Heart left ventricle (tissue), 16 donors: ENCODE measurements around the gene MLC1. TPM values are rescaled to one million over a fixed set of nuclear protein-coding genes. Genes with fewer than 3 reads are reported as not detected.

Experiments
- ATAC-seq, 4 donors: fragments of 200-7000 bp; cut with Tn5 transposase; one replicate each; pipeline ENCODE4 v1.9.1; 2020 to 2022; ENCODE audit warnings: moderate library complexity in 4 of 4, mild to moderate bottlenecking in 3 of 4, moderate number of reproducible peaks in 1 of 4
- DNase-seq, 5 donors: peaks; one replicate each; pipeline ENCODE4 v3.0.0-alpha.2; 2020
- H3K27ac ChIP-seq, 12 donors: fragments of 200-600 bp; sonication (generic) in 4 of 12; one replicate each; pipeline versions ENCODE4 v1.5.0 to v1.8.0; 2016 to 2022; ENCODE audit warnings: mild to moderate bottlenecking in 2 of 12
- H3K27me3 ChIP-seq, 9 donors: fragments of 200-600 bp; sonication (generic) in 2 of 9; one replicate each; pipeline versions ENCODE4 v1.5.1 to v1.8.0; 2016 to 2022; ENCODE audit warnings: mild to moderate bottlenecking in 3 of 9
- H3K36me3 ChIP-seq, 9 donors: fragments of 200-600 bp; sonication (generic) in 2 of 9; one replicate each; pipeline versions ENCODE4 v1.5.0 to v1.8.0; 2018 to 2022; ENCODE audit warnings: mild to moderate bottlenecking in 2 of 9
- H3K4me1 ChIP-seq, 12 donors: fragments of 200-600 bp; sonication (generic) in 4 of 12; one replicate each; pipeline versions ENCODE4 v1.5.0 to v1.8.0; 2016 to 2022; ENCODE audit warnings: mild to moderate bottlenecking in 3 of 12
- H3K4me3 ChIP-seq, 12 donors: fragments of 200-600 bp; sonication (generic) in 4 of 12; one replicate each; pipeline versions ENCODE4 v1.5.0 to v1.8.0; 2017 to 2022; ENCODE audit warnings: mild to moderate bottlenecking in 9 of 12, moderate library complexity in 4 of 12
- H3K9me3 ChIP-seq, 12 donors: fragments of 200-600 bp; sonication (generic) in 4 of 12; one replicate each; pipeline versions ENCODE4 v1.5.0 to v1.8.0; 2016 to 2022; ENCODE audit warnings: mild to moderate bottlenecking in 1 of 12
- POLR2A ChIP-seq, 2 donors: fragments of 450-650 bp; IDR thresholded peaks; one replicate each; pipeline ENCODE4 v1.6.1; 2017; ENCODE audit warnings: antibody characterized with exemption in 2 of 2, mild to moderate bottlenecking in 2 of 2, moderate library complexity in 2 of 2
- WGBS, 4 donors: extraction: QIAGEN DNeasy Blood & Tissue Kit in 2 of 4; methylation state at CpG; one replicate each; pipeline versions ENCODE4 v1.1.5 to v1.1.7; 2013 to 2018; 5-methylcytosine and 5-hydroxymethylcytosine counted together
- intact Hi-C, 10 donors: fragments of 100-400 bp; cut with DNase I; formaldehyde crosslinking; loops; one replicate each; pipeline versions ENCODE4 v1.11.1 to v1.14.2; 2022
- polyA plus RNA-seq, 2 donors: library from polyadenylated mRNA; stranded (reverse); fragments of 200-250 nt; gene quantifications; one replicate each; pipeline ENCODE4 v1.2.3, GENCODE V29; 2013
- total RNA-seq, 9 donors: library from RNA; depleted of rRNA in 2 of 9; stranded (reverse); fragments of >200 nt in 2 of 9; fragmentation: NEBNext Ultra II Directional in 3 of 9; extraction: Animal tissue kit (Norgen Biotek cat#: 25700) in 3 of 9; gene quantifications; one replicate each; pipeline versions ENCODE4 v1.1.0 to v1.2.4, GENCODE V29; 2016 to 2023
- TF ChIP-seq, protein P1 (sequence below), 12 donors: fragments of 200-600 bp; sonication (generic) in 4 of 12; IDR thresholded peaks; one replicate each; pipeline versions ENCODE4 v1.5.0 to v1.8.0; 2018 to 2022; ENCODE audit warnings: antibody characterized with exemption in 12 of 12, mild to moderate bottlenecking in 5 of 12
- donor health status: ischemic (EF 13 %, LVEDD 7.1; RV severe dilation, severe dysfunction).
- donor health status: healthy with polysubstance abuse.
- donor health status: DM: no; HTN: yes; CAD: no.
- donor health status: DM: no; HTN: no; CAD: no.
- donor health status: ischemic (EF 25% LVEDD 6.9; RV normal size, moderate dysfunction).
- donor health status: ischemic (EF 25% LVEDD 5.7; RV mildly dilated, moderate dysfunction).
- donor health status: healthy.
- donor health status: DM: yes; HTN: yes; CAD: no.
- donor health status: ischemic (EF 35%, LVEDD 5.7; RV mildly dilated, moderate dysfunction).
- donor health status: nonischemic (EF 11% LVEDD 7.7; RV severe dilation, severe dysfunction).
- donor health status: DM: yes; HTN: yes; CAD: no.
- donor health status: PGD.
- donor health status: ischemic (EF 29% LVEDD 5.4; RV normal size, mild dysfunction).
- donor health status: nonischemic (EF 23%, LVEDD 6.1; RV moderate dilation, normal function).

Gene MLC1
- total and polyA plus RNA-seq, 11 donors = 0.03 to 0.80 (median 0.15) TPM; not detected in 5

DNA sequence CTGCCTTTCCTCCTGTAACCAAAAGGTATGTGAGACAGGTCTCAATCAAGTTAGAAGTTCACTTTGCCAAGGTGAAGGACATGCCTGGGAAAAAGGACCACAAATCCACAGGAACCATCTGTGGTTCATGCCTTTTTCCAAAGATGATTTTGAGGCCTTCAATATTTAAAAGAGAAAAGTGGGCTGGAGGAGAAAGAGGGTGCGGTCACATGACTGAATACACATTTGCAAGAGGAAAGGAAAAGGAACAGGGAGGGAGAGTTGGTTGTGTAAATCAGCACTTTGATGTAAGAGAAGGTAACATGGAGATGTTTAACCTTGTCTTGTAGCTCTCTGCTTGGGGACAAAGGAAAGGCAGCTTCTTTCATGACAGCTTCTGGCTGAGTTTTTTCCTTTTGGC, 25.8 kb upstream of the MLC1 start:
- H3K36me3 ChIP-seq = no peaks in the 10 kb centered on the region
- DNase-seq (no peak), ATAC-seq (no peak)
- 90 to 99% (median 96%) methylated on average over 1 of the region's 1 CpG for WGBS, 4 donors
- intact Hi-C loops = no loop called here
- no peaks in the 10 kb centered on the region for H3K9me3 ChIP-seq
- TF ChIP-seq, protein P1, sequence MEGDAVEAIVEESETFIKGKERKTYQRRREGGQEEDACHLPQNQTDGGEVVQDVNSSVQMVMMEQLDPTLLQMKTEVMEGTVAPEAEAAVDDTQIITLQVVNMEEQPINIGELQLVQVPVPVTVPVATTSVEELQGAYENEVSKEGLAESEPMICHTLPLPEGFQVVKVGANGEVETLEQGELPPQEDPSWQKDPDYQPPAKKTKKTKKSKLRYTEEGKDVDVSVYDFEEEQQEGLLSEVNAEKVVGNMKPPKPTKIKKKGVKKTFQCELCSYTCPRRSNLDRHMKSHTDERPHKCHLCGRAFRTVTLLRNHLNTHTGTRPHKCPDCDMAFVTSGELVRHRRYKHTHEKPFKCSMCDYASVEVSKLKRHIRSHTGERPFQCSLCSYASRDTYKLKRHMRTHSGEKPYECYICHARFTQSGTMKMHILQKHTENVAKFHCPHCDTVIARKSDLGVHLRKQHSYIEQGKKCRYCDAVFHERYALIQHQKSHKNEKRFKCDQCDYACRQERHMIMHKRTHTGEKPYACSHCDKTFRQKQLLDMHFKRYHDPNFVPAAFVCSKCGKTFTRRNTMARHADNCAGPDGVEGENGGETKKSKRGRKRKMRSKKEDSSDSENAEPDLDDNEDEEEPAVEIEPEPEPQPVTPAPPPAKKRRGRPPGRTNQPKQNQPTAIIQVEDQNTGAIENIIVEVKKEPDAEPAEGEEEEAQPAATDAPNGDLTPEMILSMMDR (IDR thresholded peaks at IDR 0.05) = no peak
- no peak for TF ChIP-seq POLR2A (IDR thresholded peaks at IDR 0.05)
- peaks cover 0 to 13% (median 2%) of the 10 kb centered on the region in 12 donors for H3K4me1 ChIP-seq
- no peak overlapping the region for H3K4me3 ChIP-seq
- peaks cover 0 to 5% (median 0%) of the 10 kb centered on the region in 9 donors for H3K27me3 ChIP-seq
- H3K27ac ChIP-seq = no peak overlapping the region

GRCh38 chr22:50107529-50107928, 22.3 kb upstream of the MLC1 start:
- Histone ChIP-seq H3K27me3 (peaks cover 0 to 11% (median 0%) of the 10 kb centered on the region in 9 donors), H3K9me3 (no peaks in the 10 kb centered on the region), H3K4me1 (peaks cover 0 to 15% (median 2%) of the 10 kb centered on the region in 12 donors), H3K36me3 (no peaks in the 10 kb centered on the region), H3K27ac (no peak overlapping the region), H3K4me3 (no peak overlapping the region)
- TF ChIP-seq, protein P1 (IDR thresholded peaks at IDR 0.05) = no peak
- TF ChIP-seq POLR2A (IDR thresholded peaks at IDR 0.05) = no peak
- intact Hi-C loops = no loop called here
- DNase-seq (no peak), ATAC-seq (no peak)
- WGBS, 4 donors = 75 to 86% (median 76%) methylated on average over 7 to 9 of the region's 9 CpGs

DNA sequence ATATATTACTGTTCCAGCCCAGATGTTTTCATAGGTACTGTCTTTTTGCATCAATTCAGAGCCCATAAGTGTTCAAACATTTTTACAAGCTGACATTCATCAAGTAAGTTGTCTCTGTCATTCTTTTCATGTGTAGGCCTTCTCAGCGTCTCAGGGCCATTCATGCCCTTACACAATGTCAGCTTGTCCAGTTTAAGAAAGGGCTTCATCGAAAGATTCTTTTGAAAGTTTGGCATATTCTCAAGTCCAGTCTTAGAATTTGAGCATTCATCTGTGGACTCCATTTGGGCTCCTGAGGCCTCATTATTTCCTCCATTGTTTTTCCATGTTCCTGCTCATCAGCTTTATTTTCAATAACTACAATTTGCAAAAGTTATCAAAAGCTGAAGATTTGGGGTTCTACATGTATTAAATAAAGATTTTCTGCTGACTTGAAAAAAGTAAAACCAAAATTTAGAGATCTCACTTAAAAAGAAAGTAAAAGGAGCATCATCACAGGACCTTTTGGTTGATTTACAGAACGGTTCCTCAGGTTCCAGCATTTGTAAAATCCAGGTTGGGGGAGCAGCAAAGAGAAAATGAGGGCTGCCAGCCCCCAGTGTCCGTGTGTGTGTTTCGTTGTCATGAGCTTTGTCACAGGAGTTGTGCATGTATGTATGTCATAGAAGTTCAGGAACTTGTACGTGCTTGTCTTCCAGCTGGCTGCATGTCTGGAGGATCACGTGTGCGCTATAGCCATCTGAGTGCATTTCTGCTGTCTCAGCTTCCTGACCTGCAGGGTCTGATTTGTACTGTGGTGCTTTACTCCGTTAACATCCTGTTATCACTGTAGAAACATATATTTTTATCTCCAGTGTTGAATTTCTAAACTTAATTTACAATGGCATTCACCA, 20.2 kb upstream of the MLC1 start:
- Histone ChIP-seq H3K27ac (no peak overlapping the region), H3K4me3 (no peak overlapping the region), H3K9me3 (no peaks in the 10 kb centered on the region), H3K27me3 (peaks cover 0 to 6% (median 0%) of the 10 kb centered on the region in 9 donors), H3K36me3 (no peaks in the 10 kb centered on the region), H3K4me1 (peaks cover 0 to 5% (median 0%) of the 10 kb centered on the region in 12 donors)
- ATAC-seq = no peak
- intact Hi-C loops = no loop called here
- DNase-seq = no peak
- TF ChIP-seq POLR2A (IDR thresholded peaks at IDR 0.05) = no peak
- 51 to 58% (median 55%) methylated on average over 9 of the region's 9 CpGs for whole genome bisulfite sequencing, 4 donors

DNA sequence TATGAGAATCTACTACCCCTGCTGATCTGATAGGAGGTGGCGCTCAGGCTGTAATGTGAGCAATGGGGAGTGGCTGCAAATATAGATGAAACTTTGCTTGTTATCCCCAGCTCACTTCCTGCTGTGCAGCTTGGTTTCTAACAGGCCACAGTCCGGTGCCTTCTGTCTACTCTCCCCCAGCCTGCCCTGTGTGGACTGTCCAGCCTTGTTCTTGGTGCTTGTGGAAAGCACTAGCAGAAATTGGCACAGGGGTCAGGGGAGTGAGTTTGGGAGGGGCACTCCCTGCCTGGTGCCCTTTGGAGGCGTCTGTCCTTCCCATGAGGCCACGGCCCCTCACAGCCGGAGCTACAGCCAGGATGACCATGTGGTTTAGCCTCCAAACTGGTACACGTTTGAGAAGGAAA, 18.9 kb upstream of the MLC1 start:
- peaks cover 0 to 6% (median 0%) of the 10 kb centered on the region in 9 donors for H3K27me3 ChIP-seq
- WGBS, 4 donors = 76 to 84% (median 80%) methylated on average over 6 of the region's 6 CpGs

More for the DNA sequence above, 18.9 kb upstream of the MLC1 start:
- H3K4me3 ChIP-seq = no peak overlapping the region
- DNase-seq (no peak), ATAC-seq (no peak)
- H3K36me3 ChIP-seq = no peaks in the 10 kb centered on the region
- intact Hi-C loops = no loop called here
- H3K9me3 ChIP-seq = no peaks in the 10 kb centered on the region
- H3K27ac ChIP-seq = no peak overlapping the region
- peaks cover 0 to 5% (median 0%) of the 10 kb centered on the region in 12 donors for H3K4me1 ChIP-seq
- TF ChIP-seq POLR2A (IDR thresholded peaks at IDR 0.05) = no peak
- TF ChIP-seq, protein P1 (IDR thresholded peaks at IDR 0.05) = no peak
